ENCODE data around the gene FNDC10.
"Not testable (repeated sequence)": the region's sequence is repeated elsewhere in the genome, so short reads cannot be mapped to it uniquely, and the experiment has no call there.

The FNDC10 gene

GRCh38 chr1:1559066-1559465 lies 40.9 kb downstream of the FNDC10 start:
- Histone ChIP-seq H3K4me3 (ENCODE audit: low read depth, low read length) (no peak overlapping the region), H3K9me3 (ENCODE audit: control insufficient read depth, insufficient read depth, low read length) (no peaks in the 10 kb centered on the region), H3K4me1 (ENCODE audit: control insufficient read depth, insufficient read depth, low read length) (no peaks in the 10 kb centered on the region), H3K27ac (ENCODE audit: low read depth, low read length) (no peak overlapping the region), H3K9ac (ENCODE audit: low read depth, low read length) (no peak overlapping the region), H3K36me3 (ENCODE audit: control insufficient read depth, insufficient read depth, low read length) (peaks cover 38% of the 10 kb centered on the region), H3K27me3 (ENCODE audit: control insufficient read depth, insufficient read depth, low read length) (no peaks in the 10 kb centered on the region)

GRCh38 chr1:1558591-1558990 lies 41.3 kb downstream of the FNDC10 start:
- Histone ChIP-seq H3K27me3 (ENCODE audit: control insufficient read depth, insufficient read depth, low read length) (no peaks in the 10 kb centered on the region), H3K4me1 (ENCODE audit: control insufficient read depth, insufficient read depth, low read length) (no peaks in the 10 kb centered on the region), H3K9me3 (ENCODE audit: control insufficient read depth, insufficient read depth, low read length) (no peaks in the 10 kb centered on the region), H3K27ac (ENCODE audit: low read depth, low read length) (no peak overlapping the region), H3K36me3 (ENCODE audit: control insufficient read depth, insufficient read depth, low read length) (peaks cover 33% of the 10 kb centered on the region), H3K9ac (ENCODE audit: low read depth, low read length) (no peak overlapping the region), H3K4me3 (ENCODE audit: low read depth, low read length) (no peak overlapping the region)

DNA sequence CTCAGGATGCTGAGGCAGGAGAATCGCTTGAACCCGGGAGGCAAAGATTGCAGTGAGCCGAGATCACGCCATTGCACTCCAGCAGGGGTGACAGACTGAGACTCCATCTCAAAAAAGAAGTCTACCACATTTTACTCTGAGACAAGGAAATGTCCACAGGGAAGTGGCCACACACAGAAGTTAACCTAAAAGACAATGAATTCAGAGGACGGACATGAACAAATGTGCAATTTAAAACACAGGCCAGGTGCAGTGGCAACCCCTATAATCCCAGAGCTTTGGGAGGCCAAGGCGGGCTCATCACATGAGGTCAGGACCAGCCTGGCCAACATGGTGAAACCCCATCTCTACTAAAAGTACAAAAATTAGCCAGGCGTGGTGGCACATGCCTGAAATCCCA lies 42.2 kb downstream of the FNDC10 start:
- H3K4me3 ChIP-seq (ENCODE audit: low read depth, low read length); H3K27ac ChIP-seq (ENCODE audit: low read depth, low read length); H3K4me1 ChIP-seq (ENCODE audit: control insufficient read depth, insufficient read depth, low read length); H3K9ac ChIP-seq (ENCODE audit: low read depth, low read length); H3K9me3 ChIP-seq (ENCODE audit: control insufficient read depth, insufficient read depth, low read length); H3K27me3 ChIP-seq (ENCODE audit: control insufficient read depth, insufficient read depth, low read length): not testable (repeated sequence)
- peaks cover 25% of the 10 kb centered on the region for H3K36me3 ChIP-seq (ENCODE audit: control insufficient read depth, insufficient read depth, low read length)

DNA sequence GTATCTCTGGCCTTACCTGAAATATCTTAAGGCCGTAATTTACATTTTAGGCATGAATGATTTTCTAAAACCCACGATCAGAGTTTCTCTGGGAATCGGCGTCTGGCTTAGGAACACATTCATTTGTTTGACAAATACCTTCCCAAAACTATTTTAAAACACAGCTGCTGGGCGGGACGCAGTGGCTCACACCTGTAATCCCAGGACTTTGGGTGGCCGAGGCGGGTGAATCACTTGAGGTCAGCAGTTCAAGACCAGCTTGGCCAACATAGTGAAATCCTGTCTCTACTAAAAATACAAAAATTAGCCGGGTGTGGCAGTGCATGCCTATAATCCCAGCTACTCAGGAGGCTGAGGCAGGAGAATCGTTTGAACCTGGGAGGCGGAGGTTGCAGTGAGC lies 43.0 kb downstream of the FNDC10 start:
- peaks cover 18% of the 10 kb centered on the region for H3K36me3 ChIP-seq (ENCODE audit: control insufficient read depth, insufficient read depth, low read length)
- H3K9me3 ChIP-seq (ENCODE audit: control insufficient read depth, insufficient read depth, low read length); H3K27ac ChIP-seq (ENCODE audit: low read depth, low read length); H3K9ac ChIP-seq (ENCODE audit: low read depth, low read length); H3K4me1 ChIP-seq (ENCODE audit: control insufficient read depth, insufficient read depth, low read length); H3K27me3 ChIP-seq (ENCODE audit: control insufficient read depth, insufficient read depth, low read length); H3K4me3 ChIP-seq (ENCODE audit: low read depth, low read length): not testable (repeated sequence)

DNA sequence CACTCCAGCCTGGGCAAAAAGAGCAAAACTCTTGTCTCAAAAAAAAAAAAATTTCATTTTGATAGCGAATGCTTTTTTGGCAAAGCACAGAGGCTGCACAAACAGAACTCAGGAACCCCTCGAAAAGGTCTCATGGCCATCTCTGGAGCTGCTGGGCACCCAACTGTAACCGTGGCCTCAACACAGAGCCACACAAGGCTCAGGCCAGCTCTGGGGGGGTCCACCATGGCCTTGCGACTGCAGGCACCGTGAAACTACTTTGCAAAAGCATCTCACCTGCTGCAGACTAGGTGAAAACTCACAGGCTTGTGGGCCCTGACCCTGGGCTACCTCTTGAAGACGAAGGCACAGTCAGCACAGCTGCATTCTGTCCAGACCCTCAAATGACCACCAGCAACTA lies 43.4 kb downstream of the FNDC10 start:
- H3K27ac ChIP-seq (ENCODE audit: low read depth, low read length), result no peak overlapping the region
- no peak overlapping the region for H3K9ac ChIP-seq (ENCODE audit: low read depth, low read length)
- H3K4me1 ChIP-seq (ENCODE audit: control insufficient read depth, insufficient read depth, low read length), result no peaks in the 10 kb centered on the region
- H3K9me3 ChIP-seq (ENCODE audit: control insufficient read depth, insufficient read depth, low read length), result no peaks in the 10 kb centered on the region
- H3K4me3 ChIP-seq (ENCODE audit: low read depth, low read length), result no peak overlapping the region
- no peaks in the 10 kb centered on the region for H3K27me3 ChIP-seq (ENCODE audit: control insufficient read depth, insufficient read depth, low read length)
- H3K36me3 ChIP-seq (ENCODE audit: control insufficient read depth, insufficient read depth, low read length), result peaks cover 13% of the 10 kb centered on the region

GRCh38 chr1:1554926-1555915 lies 44.7 kb downstream of the FNDC10 start:
- Histone ChIP-seq H3K4me3 (ENCODE audit: low read depth, low read length) (no peak overlapping the region), H3K27ac (ENCODE audit: low read depth, low read length) (no peak overlapping the region), H3K9me3 (ENCODE audit: control insufficient read depth, insufficient read depth, low read length) (no peaks in the 10 kb centered on the region), H3K27me3 (ENCODE audit: control insufficient read depth, insufficient read depth, low read length) (no peaks in the 10 kb centered on the region), H3K36me3 (ENCODE audit: control insufficient read depth, insufficient read depth, low read length) (peaks cover 5% of the 10 kb centered on the region), H3K9ac (ENCODE audit: low read depth, low read length) (no peak overlapping the region), H3K4me1 (ENCODE audit: control insufficient read depth, insufficient read depth, low read length) (no peaks in the 10 kb centered on the region)

- Histone ChIP-seq H3K27ac (ENCODE audit: low read depth, low read length) (no peak overlapping the region), H3K9me3 (ENCODE audit: control insufficient read depth, insufficient read depth, low read length) (no peaks in the 10 kb centered on the region), H3K4me3 (ENCODE audit: low read depth, low read length) (no peak overlapping the region), H3K36me3 (ENCODE audit: control insufficient read depth, insufficient read depth, low read length) (peaks cover 5% of the 10 kb centered on the region; the same call in 1 of the 2 replicates), H3K9ac (ENCODE audit: low read depth, low read length) (no peak overlapping the region), H3K4me1 (ENCODE audit: control insufficient read depth, insufficient read depth, low read length) (no peaks in the 10 kb centered on the region), H3K27me3 (ENCODE audit: control insufficient read depth, insufficient read depth, low read length) (no peaks in the 10 kb centered on the region)
Observed at GRCh38 chr1:1554550-1554925, 45.4 kb downstream of the FNDC10 start.

- no peaks in the 10 kb centered on the region for H3K9me3 ChIP-seq (ENCODE audit: control insufficient read depth, insufficient read depth, low read length)
- no peak overlapping the region for H3K9ac ChIP-seq (ENCODE audit: low read depth, low read length)
- no peak overlapping the region for H3K4me3 ChIP-seq (ENCODE audit: low read depth, low read length)
- H3K4me1 ChIP-seq (ENCODE audit: control insufficient read depth, insufficient read depth, low read length), result no peaks in the 10 kb centered on the region
- H3K27me3 ChIP-seq (ENCODE audit: control insufficient read depth, insufficient read depth, low read length), result no peaks in the 10 kb centered on the region
- no peak overlapping the region for H3K27ac ChIP-seq (ENCODE audit: low read depth, low read length)
- H3K36me3 ChIP-seq (ENCODE audit: control insufficient read depth, insufficient read depth, low read length), result peaks cover 5% of the 10 kb centered on the region; the same call in 1 of the 2 replicates
Observed at GRCh38 chr1:1553821-1554494, 46.0 kb downstream of the FNDC10 start.

- Histone ChIP-seq H3K27ac (ENCODE audit: low read depth, low read length) (no peak overlapping the region), H3K9ac (ENCODE audit: low read depth, low read length) (no peak overlapping the region), H3K4me1 (ENCODE audit: control insufficient read depth, insufficient read depth, low read length) (no peaks in the 10 kb centered on the region), H3K9me3 (ENCODE audit: control insufficient read depth, insufficient read depth, low read length) (no peaks in the 10 kb centered on the region), H3K27me3 (ENCODE audit: control insufficient read depth, insufficient read depth, low read length) (no peaks in the 10 kb centered on the region), H3K4me3 (ENCODE audit: low read depth, low read length) (no peak overlapping the region), H3K36me3 (ENCODE audit: control insufficient read depth, insufficient read depth, low read length) (peaks cover 11% of the 10 kb centered on the region)
Observed at GRCh38 chr1:1552263-1552639, 47.7 kb downstream of the FNDC10 start.

GRCh38 chr1:1551524-1552262 lies 48.2 kb downstream of the FNDC10 start:
- Histone ChIP-seq H3K36me3 (ENCODE audit: control insufficient read depth, insufficient read depth, low read length) (peaks cover 12% of the 10 kb centered on the region), H3K27me3 (ENCODE audit: control insufficient read depth, insufficient read depth, low read length) (no peaks in the 10 kb centered on the region), H3K4me1 (ENCODE audit: control insufficient read depth, insufficient read depth, low read length) (no peaks in the 10 kb centered on the region), H3K27ac (ENCODE audit: low read depth, low read length) (no peak overlapping the region), H3K9me3 (ENCODE audit: control insufficient read depth, insufficient read depth, low read length) (no peaks in the 10 kb centered on the region), H3K4me3 (ENCODE audit: low read depth, low read length) (no peak overlapping the region), H3K9ac (ENCODE audit: low read depth, low read length) (no peak overlapping the region)

Data from HUES48 (cell line).